ENCODE results near the gene CAPZA2. TPM values are rescaled to one million over a fixed set of nuclear protein-coding genes. Genes with fewer than 3 reads are reported as not detected.

CAPZA2 gene
- 76.7 and 103 TPM in 2 replicates for total RNA-seq

GRCh38 chr7:116862234-116862950 lies at the start of gene CAPZA2:
Gene CAPZA2 (plus strand): TSS chr7:116862587. CDS start chr7:116862612, 25 bp downstream.

DNA sequence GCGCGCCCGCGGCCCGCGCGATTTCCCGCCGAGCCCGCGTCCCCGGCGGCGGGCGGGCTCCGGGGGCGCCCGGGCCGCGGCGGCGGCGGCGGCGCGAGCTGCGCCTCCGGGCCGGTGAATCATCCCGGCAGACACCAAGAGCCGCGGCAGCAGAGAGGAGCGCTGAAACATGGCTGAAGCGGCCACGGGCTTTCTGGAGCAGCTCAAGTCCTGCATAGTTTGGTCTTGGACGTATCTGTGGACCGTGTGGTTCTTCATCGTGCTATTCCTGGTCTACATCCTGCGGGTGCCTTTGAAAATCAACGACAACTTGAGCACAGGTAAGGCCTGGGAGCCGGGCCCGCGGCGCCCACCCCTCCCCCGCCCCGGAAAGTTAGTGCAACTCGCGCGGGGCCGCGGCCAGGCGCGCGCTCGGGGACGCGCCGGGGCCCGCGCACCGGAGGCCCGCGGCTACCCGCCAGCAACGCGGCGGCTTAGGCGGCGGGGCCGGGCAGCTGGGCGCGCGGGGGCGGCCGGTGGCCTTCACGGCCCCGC lies 91.1 kb downstream of the CAPZA2 start, which contains the start of gene ST7:
Gene ST7, plus strand, starts transcription at position 130 of the 534 bp plus-strand sequence. Its CDS starts 40 bp downstream, at position 170.

Other genes with a start within 250 kb of the CAPZA2 start
- gene MET, start 190.4 kb upstream of the CAPZA2 start, total RNA-seq = 36.6 and 44.5 TPM in 2 replicates
- gene ST7, start 90.9 kb downstream of the CAPZA2 start, total RNA-seq = 26.8 and 35.7 TPM in 2 replicates